ENCODE results near the gene SLIT1.

SLIT1 gene

GRCh38 chr10:97182288-97182990 lies 3.3 kb downstream of the SLIT1 start:
- TF ChIP-seq RARB (CRISPR knock-in tag; IDR thresholded peaks at IDR 0.05) (no peak), OSR1 (CRISPR knock-in tag; IDR thresholded peaks at IDR 0.05) (no peak), SNAI2 (CRISPR knock-in tag; IDR thresholded peaks at IDR 0.05) (no peak), ZNF70 (CRISPR knock-in tag; IDR thresholded peaks at IDR 0.05) (no peak), ARNTL (CRISPR knock-in tag; IDR thresholded peaks at IDR 0.05; ENCODE audit: borderline replicate concordance, low read depth) (no peak), ZFP3 (CRISPR knock-in tag; IDR thresholded peaks at IDR 0.05) (no peak)
- ATAC-seq = no peak

- TF ChIP-seq BACH2 (CRISPR knock-in tag; IDR thresholded peaks at IDR 0.05; ENCODE audit: borderline replicate concordance) = no peak
- TF ChIP-seq CSRNP3 (CRISPR knock-in tag; IDR thresholded peaks at IDR 0.05) = no peak
- no peak for TF ChIP-seq ARNTL (CRISPR knock-in tag; IDR thresholded peaks at IDR 0.05; ENCODE audit: borderline replicate concordance, low read depth)
- TF ChIP-seq ZNF8 (CRISPR knock-in tag; IDR thresholded peaks at IDR 0.05) = no peak
- no peak for TF ChIP-seq ZFP30 (CRISPR knock-in tag; IDR thresholded peaks at IDR 0.05)
- no peak for TF ChIP-seq TCF4 (CRISPR knock-in tag; IDR thresholded peaks at IDR 0.05; ENCODE audit: borderline replicate concordance)
- no peak for TF ChIP-seq ZNF70 (CRISPR knock-in tag; IDR thresholded peaks at IDR 0.05)
- no peak for TF ChIP-seq ZNF565 (CRISPR knock-in tag; conservative IDR thresholded peaks at IDR 0.05; ENCODE audit: low read depth)
- no peak for TF ChIP-seq POU6F1 (CRISPR knock-in tag; IDR thresholded peaks at IDR 0.05; ENCODE audit: borderline replicate concordance, low read depth)
- no peak for TF ChIP-seq ZC3H10 (CRISPR knock-in tag; IDR thresholded peaks at IDR 0.05)
- no peak for ATAC-seq
Observed at GRCh38 chr10:97180986-97181385, 4.8 kb downstream of the SLIT1 start.

GRCh38 chr10:97180363-97180755 lies 5.4 kb downstream of the SLIT1 start:
- ATAC-seq = peak; percentile 55
- TF ChIP-seq ARNTL (CRISPR knock-in tag; IDR thresholded peaks at IDR 0.05; ENCODE audit: borderline replicate concordance, low read depth) (no peak), SNAI2 (CRISPR knock-in tag; IDR thresholded peaks at IDR 0.05) (no peak), TCF4 (CRISPR knock-in tag; IDR thresholded peaks at IDR 0.05; ENCODE audit: borderline replicate concordance) (no peak), BACH2 (CRISPR knock-in tag; IDR thresholded peaks at IDR 0.05; ENCODE audit: borderline replicate concordance) (no peak), CREB5 (CRISPR knock-in tag; IDR thresholded peaks at IDR 0.05; ENCODE audit: low read depth) (no peak), CSDC2 (CRISPR knock-in tag; IDR thresholded peaks at IDR 0.05) (no peak), ZFP30 (CRISPR knock-in tag; IDR thresholded peaks at IDR 0.05) (no peak), RARB (CRISPR knock-in tag; IDR thresholded peaks at IDR 0.05) (no peak), POU6F1 (CRISPR knock-in tag; IDR thresholded peaks at IDR 0.05; ENCODE audit: borderline replicate concordance, low read depth) (no peak), CSRNP3 (CRISPR knock-in tag; IDR thresholded peaks at IDR 0.05) (no peak), ZNF70 (CRISPR knock-in tag; IDR thresholded peaks at IDR 0.05) (no peak), ESRRG (CRISPR knock-in tag; IDR thresholded peaks at IDR 0.05) (no peak), ZNF8 (CRISPR knock-in tag; IDR thresholded peaks at IDR 0.05) (no peak), TOX (CRISPR knock-in tag; IDR thresholded peaks at IDR 0.05; ENCODE audit: borderline replicate concordance) (no peak), ZC3H10 (CRISPR knock-in tag; IDR thresholded peaks at IDR 0.05) (no peak), ISL1 (CRISPR knock-in tag; IDR thresholded peaks at IDR 0.05) (no peak), TSHZ2 (CRISPR knock-in tag; IDR thresholded peaks at IDR 0.05) (no peak)
